SK-N-SH treated with all-trans-retinoic acid at 6 μM for 48 hours (cell line): ENCODE measurements around the gene CD86.

Source experiments
- ATAC-seq: fragments of 200-7000 bp; cut with Tn5 transposase; 3 replicates; pipeline ENCODE4 v1.9.1; 2020; ENCODE audit warnings: mild to moderate bottlenecking, moderate library complexity
- ARNTL ChIP-seq: fragments of 450-650 bp; formaldehyde crosslinking; IDR thresholded peaks from 2 replicates; pipeline ENCODE4 v1.5.0; 2020; ENCODE audit warnings: low read depth, mild to moderate bottlenecking, moderate library complexity, borderline replicate concordance
- BACH2 ChIP-seq: fragments of 250-450 bp; sonication (Bioruptor Pico); IDR thresholded peaks from 2 replicates; pipeline ENCODE4 v1.9.0; 2021; ENCODE audit warnings: mild to moderate bottlenecking, borderline replicate concordance
- CSDC2 ChIP-seq: fragments of 250-450 bp; sonication (Bioruptor Pico); IDR thresholded peaks from 2 replicates; pipeline ENCODE4 v1.5.0; 2020; ENCODE audit warnings: mild to moderate bottlenecking, moderate library complexity
- CSRNP3 ChIP-seq: fragments of 250-450 bp; sonication (Bioruptor Pico); IDR thresholded peaks from 2 replicates; pipeline ENCODE4 v1.5.1; 2021; ENCODE audit warnings: mild to moderate bottlenecking, moderate library complexity
- ESRRG ChIP-seq: fragments of 250-450 bp; sonication (Bioruptor Pico); IDR thresholded peaks from 2 replicates; pipeline ENCODE4 v1.6.1; 2021; ENCODE audit warnings: mild to moderate bottlenecking
- POU6F1 ChIP-seq: fragments of 250-450 bp; sonication (Bioruptor Pico); IDR thresholded peaks from 2 replicates; pipeline ENCODE4 v1.8.0; 2021; ENCODE audit warnings: low read depth, mild to moderate bottlenecking, moderate library complexity, borderline replicate concordance
- RARB ChIP-seq: fragments of 250-450 bp; sonication (Bioruptor Pico); IDR thresholded peaks from 2 replicates; pipeline ENCODE4 v1.8.0; 2021; ENCODE audit warnings: mild to moderate bottlenecking, moderate library complexity
- SNAI2 ChIP-seq: fragments of 250-450 bp; sonication (Bioruptor Pico); IDR thresholded peaks from 2 replicates; pipeline ENCODE4 v1.5.0; 2020; ENCODE audit warnings: mild to moderate bottlenecking, moderate library complexity
- TCF4 ChIP-seq: fragments of 250-450 bp; sonication (Bioruptor Pico); IDR thresholded peaks from 2 replicates; pipeline ENCODE4 v1.8.0; 2021; ENCODE audit warnings: mild to moderate bottlenecking, moderate library complexity, borderline replicate concordance
- TOX ChIP-seq: fragments of 250-450 bp; sonication (Bioruptor Pico); IDR thresholded peaks from 2 replicates; pipeline ENCODE4 v1.8.0; 2021; ENCODE audit warnings: mild to moderate bottlenecking, moderate library complexity, borderline replicate concordance
- TSHZ2 ChIP-seq: fragments of 250-450 bp; sonication (Bioruptor Pico); IDR thresholded peaks from 2 replicates; pipeline ENCODE4 v1.5.0; 2020; ENCODE audit warnings: mild to moderate bottlenecking, moderate library complexity
- ZC3H10 ChIP-seq: fragments of 250-450 bp; sonication (Bioruptor Pico); IDR thresholded peaks from 2 replicates; pipeline ENCODE4 v1.5.1; 2021; ENCODE audit warnings: mild to moderate bottlenecking, moderate library complexity
- ZFP30 ChIP-seq: fragments of 450-650 bp; formaldehyde crosslinking; IDR thresholded peaks from 2 replicates; pipeline ENCODE4 v1.5.0; 2022; ENCODE audit warnings: mild to moderate bottlenecking, moderate library complexity
- ZNF565 ChIP-seq: fragments of 450-650 bp; formaldehyde crosslinking; conservative IDR thresholded peaks from 2 replicates; pipeline ENCODE4 v1.5.0; 2020; ENCODE audit warnings: low read depth, mild to moderate bottlenecking, moderate library complexity
- ZNF70 ChIP-seq: fragments of 450-650 bp; formaldehyde crosslinking; IDR thresholded peaks from 2 replicates; pipeline ENCODE4 v1.5.0; 2020; ENCODE audit warnings: mild to moderate bottlenecking, moderate library complexity
- ZNF8 ChIP-seq: fragments of 450-650 bp; formaldehyde crosslinking; IDR thresholded peaks from 2 replicates; pipeline ENCODE4 v1.5.0; 2020; ENCODE audit warnings: mild to moderate bottlenecking, moderate library complexity
- TF ChIP-seq, protein P1 (sequence below): fragments of 250-450 bp; sonication (Bioruptor Pico); IDR thresholded peaks from 2 replicates; pipeline ENCODE4 v1.8.0; 2020; ENCODE audit warnings: mild to moderate bottlenecking, moderate library complexity, borderline replicate concordance
- TF ChIP-seq, protein P2 (sequence below): fragments of 250-450 bp; sonication (Bioruptor Pico); IDR thresholded peaks from 2 replicates; pipeline ENCODE4 v1.5.1; 2020; ENCODE audit warnings: low read depth, mild to moderate bottlenecking, moderate library complexity

Gene CD86, protein sequence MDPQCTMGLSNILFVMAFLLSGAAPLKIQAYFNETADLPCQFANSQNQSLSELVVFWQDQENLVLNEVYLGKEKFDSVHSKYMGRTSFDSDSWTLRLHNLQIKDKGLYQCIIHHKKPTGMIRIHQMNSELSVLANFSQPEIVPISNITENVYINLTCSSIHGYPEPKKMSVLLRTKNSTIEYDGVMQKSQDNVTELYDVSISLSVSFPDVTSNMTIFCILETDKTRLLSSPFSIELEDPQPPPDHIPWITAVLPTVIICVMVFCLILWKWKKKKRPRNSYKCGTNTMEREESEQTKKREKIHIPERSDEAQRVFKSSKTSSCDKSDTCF

GRCh38 chr3:122055215-122055614 is at the start of gene CD86:
CD86 (plus strand) TSS chr3:122055362; CDS start chr3:122055490, 128 bp downstream.
- no peak for TF ChIP-seq CSRNP3
- no peak for TF ChIP-seq ARNTL (CRISPR knock-in tag)
- no peak for ATAC-seq

DNA sequence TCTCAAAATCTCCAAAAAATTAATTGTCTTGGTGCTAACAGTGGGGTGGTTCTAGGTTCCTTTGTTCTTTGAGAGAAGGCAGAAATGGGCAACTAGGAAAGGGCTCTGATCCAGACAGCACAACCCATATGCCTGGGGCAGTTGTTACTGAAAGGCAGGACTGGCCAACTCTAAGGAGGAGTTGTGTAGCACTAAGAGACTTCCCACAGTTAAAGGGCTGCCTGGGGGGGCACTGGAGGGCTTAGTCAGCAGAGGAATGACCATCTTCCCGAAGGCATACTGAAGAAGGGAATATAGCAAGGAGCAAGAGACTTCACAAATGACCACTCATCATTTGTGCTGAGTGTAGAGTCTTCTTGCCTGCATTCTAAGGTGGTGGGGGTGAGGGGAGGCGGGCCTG is 48.9 kb upstream of the CD86 start:
- TF ChIP-seq ESRRG (CRISPR knock-in tag) (no peak), TSHZ2 (no peak), ZNF565 (CRISPR knock-in tag) (no peak), BACH2 (CRISPR knock-in tag) (no peak), SNAI2 (CRISPR knock-in tag) (no peak), POU6F1 (CRISPR knock-in tag) (no peak), RARB (CRISPR knock-in tag) (no peak), ZNF8 (CRISPR knock-in tag) (no peak), ZNF70 (CRISPR knock-in tag) (no peak), CSRNP3 (no peak)
- no peak for ATAC-seq

DNA sequence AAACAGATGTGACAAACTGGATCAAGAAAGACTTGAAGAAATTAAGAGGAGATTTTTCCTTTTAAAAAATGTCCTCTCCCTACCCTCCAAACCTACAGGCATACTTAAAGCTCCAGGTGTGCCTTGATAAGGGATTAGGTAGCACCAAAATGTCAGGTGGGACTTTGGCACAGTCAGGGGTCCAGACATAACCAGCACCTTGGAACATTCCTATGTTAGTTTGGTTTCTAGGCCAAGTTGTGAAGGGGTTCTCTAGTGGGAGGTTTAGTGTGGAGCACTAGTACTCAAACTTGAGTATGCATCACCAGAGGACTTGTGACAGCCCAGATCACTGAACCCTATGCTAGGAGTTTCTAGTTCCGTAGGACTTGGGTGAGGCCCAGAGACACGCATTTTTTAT is 47.0 kb upstream of the CD86 start:
- TF ChIP-seq ZC3H10 (CRISPR knock-in tag) (no peak), ZNF70 (CRISPR knock-in tag) (no peak), CSDC2 (no peak), TOX (CRISPR knock-in tag) (no peak), CSRNP3 (no peak), ZFP30 (CRISPR knock-in tag) (no peak), TCF4 (no peak), POU6F1 (CRISPR knock-in tag) (no peak), ARNTL (CRISPR knock-in tag) (no peak)
- TF ChIP-seq, protein P1, sequence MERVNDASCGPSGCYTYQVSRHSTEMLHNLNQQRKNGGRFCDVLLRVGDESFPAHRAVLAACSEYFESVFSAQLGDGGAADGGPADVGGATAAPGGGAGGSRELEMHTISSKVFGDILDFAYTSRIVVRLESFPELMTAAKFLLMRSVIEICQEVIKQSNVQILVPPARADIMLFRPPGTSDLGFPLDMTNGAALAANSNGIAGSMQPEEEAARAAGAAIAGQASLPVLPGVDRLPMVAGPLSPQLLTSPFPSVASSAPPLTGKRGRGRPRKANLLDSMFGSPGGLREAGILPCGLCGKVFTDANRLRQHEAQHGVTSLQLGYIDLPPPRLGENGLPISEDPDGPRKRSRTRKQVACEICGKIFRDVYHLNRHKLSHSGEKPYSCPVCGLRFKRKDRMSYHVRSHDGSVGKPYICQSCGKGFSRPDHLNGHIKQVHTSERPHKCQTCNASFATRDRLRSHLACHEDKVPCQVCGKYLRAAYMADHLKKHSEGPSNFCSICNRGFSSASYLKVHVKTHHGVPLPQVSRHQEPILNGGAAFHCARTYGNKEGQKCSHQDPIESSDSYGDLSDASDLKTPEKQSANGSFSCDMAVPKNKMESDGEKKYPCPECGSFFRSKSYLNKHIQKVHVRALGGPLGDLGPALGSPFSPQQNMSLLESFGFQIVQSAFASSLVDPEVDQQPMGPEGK (CRISPR knock-in tag): no peak
- TF ChIP-seq, protein P2, sequence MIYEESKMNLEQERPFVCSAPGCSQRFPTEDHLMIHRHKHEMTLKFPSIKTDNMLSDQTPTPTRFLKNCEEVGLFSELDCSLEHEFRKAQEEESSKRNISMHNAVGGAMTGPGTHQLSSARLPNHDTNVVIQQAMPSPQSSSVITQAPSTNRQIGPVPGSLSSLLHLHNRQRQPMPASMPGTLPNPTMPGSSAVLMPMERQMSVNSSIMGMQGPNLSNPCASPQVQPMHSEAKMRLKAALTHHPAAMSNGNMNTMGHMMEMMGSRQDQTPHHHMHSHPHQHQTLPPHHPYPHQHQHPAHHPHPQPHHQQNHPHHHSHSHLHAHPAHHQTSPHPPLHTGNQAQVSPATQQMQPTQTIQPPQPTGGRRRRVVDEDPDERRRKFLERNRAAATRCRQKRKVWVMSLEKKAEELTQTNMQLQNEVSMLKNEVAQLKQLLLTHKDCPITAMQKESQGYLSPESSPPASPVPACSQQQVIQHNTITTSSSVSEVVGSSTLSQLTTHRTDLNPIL (CRISPR knock-in tag): no peak
- ATAC-seq: no peak
